ENCODE results near the gene GOLGA2. TPM values are rescaled to one million over a fixed set of nuclear protein-coding genes. Genes with fewer than 3 reads are reported as not detected.

The GOLGA2 gene
- total and polyA plus RNA-seq, 2 of the 4 experiments (the other 2 are of a cell fraction) = 118 to 146 TPM

DNA sequence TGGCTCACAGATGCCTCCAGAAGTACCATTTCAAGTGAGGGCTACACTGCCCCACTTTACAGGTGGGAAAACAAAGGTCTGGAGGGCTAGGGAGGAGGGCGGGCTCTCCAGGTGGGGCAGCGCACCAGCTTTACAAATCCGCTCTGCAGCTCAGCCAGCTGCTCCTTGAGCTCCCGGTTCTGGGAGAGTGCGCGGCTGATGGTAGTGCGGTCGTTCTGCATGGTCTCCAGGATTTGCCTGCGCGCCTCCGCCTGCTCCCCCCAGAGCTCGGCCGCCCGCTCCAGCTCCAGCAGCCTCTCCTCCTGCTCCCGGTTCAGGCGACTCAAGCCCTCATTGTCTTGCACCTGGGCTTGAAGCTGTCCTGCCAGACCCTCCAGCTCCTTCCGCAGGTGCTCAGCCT lies 15.5 kb downstream of the GOLGA2 start:
- in situ Hi-C loops (cut with MboI; ENCODE audit: low sequenced_read_pairs) = no loop called here
- H3K36me3 ChIP-seq (ENCODE audit: control insufficient read depth, insufficient read depth, low read length) = peaks cover 78% of the 10 kb centered on the region
- dilution Hi-C loops (cut with HindIII; ENCODE audit: low sequenced_read_pairs, unreplicated experiment) = no loop called here

More for the DNA sequence above, 15.5 kb downstream of the GOLGA2 start:
- Histone ChIP-seq H3K56ac (ENCODE audit: extremely low read depth, insufficient read depth, low read length) (no peak overlapping the region), H2AK5ac (ENCODE audit: low read depth, low read length) (no peak overlapping the region), H3K27me3 (ENCODE audit: control insufficient read depth, insufficient read depth, low read length) (no peaks in the 10 kb centered on the region), H2AFZ (replicated peaks; ENCODE audit: low read length, poor library complexity) (no peak overlapping the region), H4K20me1 (ENCODE audit: insufficient read depth, low read length) (peaks cover 6% of the 10 kb centered on the region; the same call in 1 of the 2 replicates), H2AK9ac (replicated peaks; ENCODE audit: low read depth, low read length, poor library complexity) (no peak overlapping the region), H3K18ac (ENCODE audit: low read depth, low read length) (no peak overlapping the region), H3K9me1 (ENCODE audit: insufficient read depth, low read length) (no peaks in the 10 kb centered on the region), H3K4me2 (ENCODE audit: low read depth, low read length) (no peak overlapping the region), H4K8ac (ENCODE audit: low read depth in 2 of 2, low read length in 2 of 2) (no peak overlapping the region), H3K4me3 (ENCODE audit: insufficient read depth, low read depth, low read length) (no peak overlapping the region), H3K14ac (replicated peaks; ENCODE audit: low read depth, low read length) (no peak overlapping the region), H4K5ac (ENCODE audit: low read depth, low read length) (no peak overlapping the region), H3K27ac (ENCODE audit: insufficient read depth, low read length) (no peak overlapping the region), H2BK120ac (ENCODE audit: low read depth, low read length) (no peak overlapping the region), H2BK5ac (ENCODE audit: low read depth, low read length, poor library complexity, severe bottlenecking) (no peak overlapping the region), H2BK20ac (ENCODE audit: low read depth, low read length) (no peak overlapping the region), H3K4ac (ENCODE audit: low read depth, low read length) (no peak overlapping the region), H3K79me1 (ENCODE audit: low read depth in 1 of 2, low read length in 2 of 2) (peaks cover 9 to 14% of the 10 kb centered on the region in 2 experiments; a peak in 3 of 4 replicates), H3K4me1 (ENCODE audit: control insufficient read depth, insufficient read depth, low read length) (no peaks in the 10 kb centered on the region), H3K9me3 (ENCODE audit: control insufficient read depth, insufficient read depth, low read length) (no peaks in the 10 kb centered on the region), H3K23ac (ENCODE audit: low read depth, low read length) (no peak overlapping the region), H3K9ac (ENCODE audit: low read depth, low read length) (no peak overlapping the region), H2BK15ac (ENCODE audit: low read depth, low read length) (no peak overlapping the region), H4K91ac (ENCODE audit: insufficient read depth, low read depth, low read length) (no peak overlapping the region)
- ATAC-seq (ENCODE audit: low read depth) (no peak), DNase-seq (no peak)
- CTCF ChIA-PET = no interaction called here
- intact Hi-C loops (cut with micrococcal nuclease) = no loop called here
- WGBS, 2 experiments (ENCODE audit: extremely low coverage in 2 of 2, insufficient read length in 1 of 2) = 97% methylated on average over 11 of the region's 17 CpGs; no CpG with 5 or more reads in 1 of the 2 experiments
- no TSS peak for BruUV-seq (replicated peaks)
- TF ChIP-seq POLR2A (IDR thresholded peaks at IDR 0.05; ENCODE audit: low read depth, low read length) (no peak), RCOR1 (IDR thresholded peaks at IDR 0.05; ENCODE audit: insufficient replicate concordance, low read length) (no peak), MAFK (IDR thresholded peaks at IDR 0.05; ENCODE audit: low read depth, low read length) (no peak), MAZ (IDR thresholded peaks at IDR 0.05; ENCODE audit: borderline replicate concordance, low read depth, low read length) (no peak), SMC3 (IDR thresholded peaks at IDR 0.05; ENCODE audit: low read depth, low read length) (no peak), MXI1 (IDR thresholded peaks at IDR 0.05; ENCODE audit: borderline replicate concordance, low read depth, low read length) (no peak), RFX5 (IDR thresholded peaks at IDR 0.05; ENCODE audit: low read depth, low read length) (no peak), NFE2L2 (IDR thresholded peaks at IDR 0.05; ENCODE audit: low read depth, low read length) (no peak), RAD21 (IDR thresholded peaks at IDR 0.05; ENCODE audit: low read length) (no peak), FOS (IDR thresholded peaks at IDR 0.05; ENCODE audit: low read depth, low read length) (no peak), BHLHE40 (IDR thresholded peaks at IDR 0.05; ENCODE audit: low read depth, low read length) (no peak)
- TF ChIP-seq, protein P1, sequence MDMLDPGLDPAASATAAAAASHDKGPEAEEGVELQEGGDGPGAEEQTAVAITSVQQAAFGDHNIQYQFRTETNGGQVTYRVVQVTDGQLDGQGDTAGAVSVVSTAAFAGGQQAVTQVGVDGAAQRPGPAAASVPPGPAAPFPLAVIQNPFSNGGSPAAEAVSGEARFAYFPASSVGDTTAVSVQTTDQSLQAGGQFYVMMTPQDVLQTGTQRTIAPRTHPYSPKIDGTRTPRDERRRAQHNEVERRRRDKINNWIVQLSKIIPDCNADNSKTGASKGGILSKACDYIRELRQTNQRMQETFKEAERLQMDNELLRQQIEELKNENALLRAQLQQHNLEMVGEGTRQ (IDR thresholded peaks at IDR 0.05; ENCODE audit: low read depth, low read length) = no peak
- TF ChIP-seq, protein P2, sequence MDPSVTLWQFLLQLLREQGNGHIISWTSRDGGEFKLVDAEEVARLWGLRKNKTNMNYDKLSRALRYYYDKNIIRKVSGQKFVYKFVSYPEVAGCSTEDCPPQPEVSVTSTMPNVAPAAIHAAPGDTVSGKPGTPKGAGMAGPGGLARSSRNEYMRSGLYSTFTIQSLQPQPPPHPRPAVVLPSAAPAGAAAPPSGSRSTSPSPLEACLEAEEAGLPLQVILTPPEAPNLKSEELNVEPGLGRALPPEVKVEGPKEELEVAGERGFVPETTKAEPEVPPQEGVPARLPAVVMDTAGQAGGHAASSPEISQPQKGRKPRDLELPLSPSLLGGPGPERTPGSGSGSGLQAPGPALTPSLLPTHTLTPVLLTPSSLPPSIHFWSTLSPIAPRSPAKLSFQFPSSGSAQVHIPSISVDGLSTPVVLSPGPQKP (IDR thresholded peaks at IDR 0.05; ENCODE audit: borderline replicate concordance, low read depth, low read length) = no peak
- POLR2A ChIA-PET (ENCODE audit: unreplicated experiment) = no interaction called here
